Muscle of arm (tissue), 12 donors: Measurements from ENCODE around the gene ST8SIA1. TPM values are rescaled to one million over a fixed set of nuclear protein-coding genes. Genes with fewer than 3 reads are reported as not detected.

Source experiments
- DNase-seq: peaks from one replicate; pipeline ENCODE4 v3.0.0-alpha.2; 2013
- polyA plus RNA-seq, 12 donors: library from polyadenylated mRNA; unstranded; fragments of 120-200 nt; gene quantifications; one replicate each; pipeline ENCODE4 v1.2.1, GENCODE V29; 2013; ENCODE audit not compliant: insufficient read length in 12 of 12

Gene ST8SIA1
- polyA plus RNA-seq, 12 donors = 7.8 to 27.8 (median 9.3) TPM; not detected in 1

- DNase-seq = no peak
Measured at GRCh38 chr12:22246217-22246846, 88.2 kb downstream of the ST8SIA1 start.

- no peak for DNase-seq
Measured at GRCh38 chr12:22242726-22243125, 91.8 kb downstream of the ST8SIA1 start.

GRCh38 chr12:22238211-22238610 lies 96.3 kb downstream of the ST8SIA1 start:
- DNase-seq = no peak

- DNase-seq = no peak
Measured at GRCh38 chr12:22234561-22234960, 99.9 kb downstream of the ST8SIA1 start.

- DNase-seq = no peak
Measured at GRCh38 chr12:22231836-22232235, 102.7 kb downstream of the ST8SIA1 start.

GRCh38 chr12:22231078-22231477 lies 103.4 kb downstream of the ST8SIA1 start:
- no peak for DNase-seq

GRCh38 chr12:22230280-22230794 lies 104.2 kb downstream of the ST8SIA1 start:
- no peak for DNase-seq

- no peak for DNase-seq
Measured at GRCh38 chr12:22229652-22230279, 104.7 kb downstream of the ST8SIA1 start.

- no peak for DNase-seq
Measured at GRCh38 chr12:22228022-22228875, 106.3 kb downstream of the ST8SIA1 start.

- no peak for DNase-seq
Measured at GRCh38 chr12:22223356-22223755, 111.2 kb downstream of the ST8SIA1 start.

GRCh38 chr12:22217556-22217955 lies 117.0 kb downstream of the ST8SIA1 start:
- no peak for DNase-seq

- no peak for DNase-seq
Measured at GRCh38 chr12:22215467-22216253, 118.8 kb downstream of the ST8SIA1 start.

GRCh38 chr12:22211128-22211527 lies 123.4 kb downstream of the ST8SIA1 start:
- DNase-seq = no peak

GRCh38 chr12:22209422-22209821 lies 125.1 kb downstream of the ST8SIA1 start:
- DNase-seq = no peak

- no peak for DNase-seq
Measured at GRCh38 chr12:22206111-22206728, 128.3 kb downstream of the ST8SIA1 start.

- no peak for DNase-seq
Measured at GRCh38 chr12:22204391-22204790, 130.1 kb downstream of the ST8SIA1 start.

GRCh38 chr12:22202847-22203246 lies 131.7 kb downstream of the ST8SIA1 start:
- no peak for DNase-seq

GRCh38 chr12:22201101-22201500 lies 133.4 kb downstream of the ST8SIA1 start:
- DNase-seq = no peak

GRCh38 chr12:22196236-22196635 lies 138.3 kb downstream of the ST8SIA1 start:
- DNase-seq = no peak

GRCh38 chr12:22190969-22191368 lies 143.5 kb downstream of the ST8SIA1 start:
- no peak for DNase-seq

GRCh38 chr12:22188431-22188830 lies 146.1 kb downstream of the ST8SIA1 start:
- DNase-seq = no peak
